ENCODE results near the gene KRTAP2-3. TPM values are rescaled to one million over a fixed set of nuclear protein-coding genes. Genes with fewer than 3 reads are reported as not detected.
"Not testable (repeated sequence)": the region's sequence is repeated elsewhere in the genome, so short reads cannot be mapped to it uniquely, and the experiment has no call there.

Gene KRTAP2-3
- total RNA-seq, 4 donors from 2014 or later: not detected

GRCh38 chr17:41083427-41083826 is 23.5 kb upstream of the KRTAP2-3 start:
- H3K9me3 ChIP-seq, ATAC-seq, H3K4me1 ChIP-seq, H3K27me3 ChIP-seq, H3K36me3 ChIP-seq, H3K4me3 ChIP-seq, H3K27ac ChIP-seq: not testable (repeated sequence)
- 44% methylated on average over 2 of the region's 2 CpGs; no CpG with 5 or more reads in 1 of the 2 donors for WGBS, 2 donors (ENCODE audit: low coverage in 1 of 2)

GRCh38 chr17:41082626-41083025 is 22.7 kb upstream of the KRTAP2-3 start:
- Histone ChIP-seq H3K9me3 (no peaks in the 10 kb centered on the region), H3K4me1 (no peaks in the 10 kb centered on the region), H3K36me3 (no peaks in the 10 kb centered on the region), H3K27me3 (no peaks in the 10 kb centered on the region), H3K4me3 (no peak overlapping the region), H3K27ac (no peak overlapping the region)
- no peak for ATAC-seq
- TF ChIP-seq, protein P1, sequence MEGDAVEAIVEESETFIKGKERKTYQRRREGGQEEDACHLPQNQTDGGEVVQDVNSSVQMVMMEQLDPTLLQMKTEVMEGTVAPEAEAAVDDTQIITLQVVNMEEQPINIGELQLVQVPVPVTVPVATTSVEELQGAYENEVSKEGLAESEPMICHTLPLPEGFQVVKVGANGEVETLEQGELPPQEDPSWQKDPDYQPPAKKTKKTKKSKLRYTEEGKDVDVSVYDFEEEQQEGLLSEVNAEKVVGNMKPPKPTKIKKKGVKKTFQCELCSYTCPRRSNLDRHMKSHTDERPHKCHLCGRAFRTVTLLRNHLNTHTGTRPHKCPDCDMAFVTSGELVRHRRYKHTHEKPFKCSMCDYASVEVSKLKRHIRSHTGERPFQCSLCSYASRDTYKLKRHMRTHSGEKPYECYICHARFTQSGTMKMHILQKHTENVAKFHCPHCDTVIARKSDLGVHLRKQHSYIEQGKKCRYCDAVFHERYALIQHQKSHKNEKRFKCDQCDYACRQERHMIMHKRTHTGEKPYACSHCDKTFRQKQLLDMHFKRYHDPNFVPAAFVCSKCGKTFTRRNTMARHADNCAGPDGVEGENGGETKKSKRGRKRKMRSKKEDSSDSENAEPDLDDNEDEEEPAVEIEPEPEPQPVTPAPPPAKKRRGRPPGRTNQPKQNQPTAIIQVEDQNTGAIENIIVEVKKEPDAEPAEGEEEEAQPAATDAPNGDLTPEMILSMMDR (IDR thresholded peaks at IDR 0.05): no peak
- TF ChIP-seq POLR2A (IDR thresholded peaks at IDR 0.05) (no peak), EP300 (IDR thresholded peaks at IDR 0.05) (no peak), POLR2AphosphoS5 (IDR thresholded peaks at IDR 0.05) (no peak)
- WGBS, 2 donors (ENCODE audit: low coverage in 1 of 2): 41 to 47% methylated on average over 4 of the region's 4 CpGs

- TF ChIP-seq POLR2AphosphoS5 (IDR thresholded peaks at IDR 0.05): no peak
- no peak for TF ChIP-seq EP300 (IDR thresholded peaks at IDR 0.05)
- TF ChIP-seq, protein P1 (IDR thresholded peaks at IDR 0.05): no peak
- no peak for TF ChIP-seq POLR2A (IDR thresholded peaks at IDR 0.05)
- no peak for ATAC-seq
- Histone ChIP-seq H3K4me3 (no peak overlapping the region), H3K36me3 (no peaks in the 10 kb centered on the region), H3K9me3 (no peaks in the 10 kb centered on the region), H3K27me3 (no peaks in the 10 kb centered on the region), H3K4me1 (no peaks in the 10 kb centered on the region), H3K27ac (no peak overlapping the region)
These were observed 16.9 kb upstream of the KRTAP2-3 start for GRCh38 chr17:41076788-41077187.

GRCh38 chr17:41073676-41074075 is 13.8 kb upstream of the KRTAP2-3 start:
- H3K4me3 ChIP-seq: no peak overlapping the region
- whole genome bisulfite sequencing, 2 donors (ENCODE audit: low coverage in 1 of 2): 84 to 86% methylated on average over 2 of the region's 2 CpGs

GRCh38 chr17:41071606-41072360 is 11.9 kb upstream of the KRTAP2-3 start:
- no peaks in the 10 kb centered on the region for H3K9me3 ChIP-seq
- no peak overlapping the region for H3K4me3 ChIP-seq
- ATAC-seq: no peak
- TF ChIP-seq EP300 (IDR thresholded peaks at IDR 0.05) (no peak), POLR2AphosphoS5 (IDR thresholded peaks at IDR 0.05) (no peak)
- no peaks in the 10 kb centered on the region for H3K27me3 ChIP-seq
- H3K4me1 ChIP-seq: no peaks in the 10 kb centered on the region
- no peaks in the 10 kb centered on the region for H3K36me3 ChIP-seq
- no peak overlapping the region for H3K27ac ChIP-seq
- WGBS, 2 donors (ENCODE audit: low coverage in 1 of 2): 69 to 94% methylated on average over 3 to 5 of the region's 5 CpGs

More at GRCh38 chr17:41073676-41074075, 13.8 kb upstream of the KRTAP2-3 start:
- no peaks in the 10 kb centered on the region for H3K27me3 ChIP-seq
- no peaks in the 10 kb centered on the region for H3K4me1 ChIP-seq
- H3K9me3 ChIP-seq: no peaks in the 10 kb centered on the region
- ATAC-seq: no peak
- H3K36me3 ChIP-seq: no peaks in the 10 kb centered on the region
- TF ChIP-seq POLR2A (IDR thresholded peaks at IDR 0.05): no peak
- TF ChIP-seq POLR2AphosphoS5 (IDR thresholded peaks at IDR 0.05): no peak
- no peak for TF ChIP-seq EP300 (IDR thresholded peaks at IDR 0.05)
- TF ChIP-seq, protein P1 (IDR thresholded peaks at IDR 0.05): no peak
- no peak overlapping the region for H3K27ac ChIP-seq

GRCh38 chr17:41069031-41069430 is 9.1 kb upstream of the KRTAP2-3 start:
- Histone ChIP-seq H3K4me3 (no peak overlapping the region), H3K4me1 (no peaks in the 10 kb centered on the region), H3K9me3 (no peaks in the 10 kb centered on the region), H3K27ac (no peak overlapping the region), H3K27me3 (peaks cover 3% of the 10 kb centered on the region), H3K36me3 (no peaks in the 10 kb centered on the region)
- TF ChIP-seq, protein P1 (IDR thresholded peaks at IDR 0.05): no peak
- no peak for TF ChIP-seq POLR2A (IDR thresholded peaks at IDR 0.05)
- 83 to 87% methylated on average over 3 of the region's 3 CpGs for WGBS, 2 donors (ENCODE audit: low coverage in 1 of 2)
- ATAC-seq: no peak

Data from gastroesophageal sphincter (tissue), 4 donors.